OCI-LY3 (cell line): Measurements from ENCODE around the gene TTYH2.

Experiments used
- CTCF ChIP-seq: fragments of 200-600, 300-600 bp; sonication (generic); IDR thresholded peaks from 2 replicates; pipeline ENCODE4 v1.5.1; 2014; ENCODE audit warnings: antibody characterized with exemption, low read length, low read depth
- EZH2phosphoT487 ChIP-seq: fragments of 200-600 bp; shearing (Covaris generic); IDR thresholded peaks from 2 replicates; pipeline ENCODE4 v1.6.1; 2018; ENCODE audit warnings: antibody characterized with exemption, mixed run types, low read depth

- no peak for TF ChIP-seq CTCF
- TF ChIP-seq EZH2phosphoT487 = no peak
These were observed 90.8 kb downstream of the TTYH2 start for GRCh38 chr17:74304184-74304583.
